LNCAP (cell line): Measurements from ENCODE around the gene TIRAP.
A peak's percentile ranks its signal among the peaks of the same experiment; 100 is the strongest.

Experiments
- TF ChIP-seq, protein P1 (sequence below): fragments of 450-650 bp; IDR thresholded peaks from 2 replicates; pipeline ENCODE4 v1.5.1; 2017; ENCODE audit warnings: mild to moderate bottlenecking

The TIRAP gene

DNA sequence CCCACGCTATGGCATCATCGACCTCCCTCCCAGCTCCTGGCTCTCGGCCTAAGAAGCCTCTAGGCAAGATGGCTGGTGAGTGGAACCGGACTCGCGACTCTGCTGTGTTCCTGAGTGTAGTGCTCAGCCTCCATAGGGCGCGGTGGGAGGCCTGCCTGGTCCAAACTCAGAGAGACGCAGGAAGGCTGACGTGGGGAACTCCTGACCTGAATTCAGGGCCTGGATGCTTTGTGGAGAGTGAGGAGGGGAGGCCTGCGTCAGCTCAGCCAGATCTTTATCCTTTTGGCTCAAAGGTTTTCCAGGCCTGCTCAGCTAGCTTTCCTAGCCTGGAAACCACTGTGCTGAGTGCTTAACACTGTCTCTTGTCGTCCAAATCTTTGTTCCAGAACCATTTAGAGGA lies 8.0 kb downstream of the TIRAP start:
- TF ChIP-seq, protein P1, sequence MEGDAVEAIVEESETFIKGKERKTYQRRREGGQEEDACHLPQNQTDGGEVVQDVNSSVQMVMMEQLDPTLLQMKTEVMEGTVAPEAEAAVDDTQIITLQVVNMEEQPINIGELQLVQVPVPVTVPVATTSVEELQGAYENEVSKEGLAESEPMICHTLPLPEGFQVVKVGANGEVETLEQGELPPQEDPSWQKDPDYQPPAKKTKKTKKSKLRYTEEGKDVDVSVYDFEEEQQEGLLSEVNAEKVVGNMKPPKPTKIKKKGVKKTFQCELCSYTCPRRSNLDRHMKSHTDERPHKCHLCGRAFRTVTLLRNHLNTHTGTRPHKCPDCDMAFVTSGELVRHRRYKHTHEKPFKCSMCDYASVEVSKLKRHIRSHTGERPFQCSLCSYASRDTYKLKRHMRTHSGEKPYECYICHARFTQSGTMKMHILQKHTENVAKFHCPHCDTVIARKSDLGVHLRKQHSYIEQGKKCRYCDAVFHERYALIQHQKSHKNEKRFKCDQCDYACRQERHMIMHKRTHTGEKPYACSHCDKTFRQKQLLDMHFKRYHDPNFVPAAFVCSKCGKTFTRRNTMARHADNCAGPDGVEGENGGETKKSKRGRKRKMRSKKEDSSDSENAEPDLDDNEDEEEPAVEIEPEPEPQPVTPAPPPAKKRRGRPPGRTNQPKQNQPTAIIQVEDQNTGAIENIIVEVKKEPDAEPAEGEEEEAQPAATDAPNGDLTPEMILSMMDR: no peak

DNA sequence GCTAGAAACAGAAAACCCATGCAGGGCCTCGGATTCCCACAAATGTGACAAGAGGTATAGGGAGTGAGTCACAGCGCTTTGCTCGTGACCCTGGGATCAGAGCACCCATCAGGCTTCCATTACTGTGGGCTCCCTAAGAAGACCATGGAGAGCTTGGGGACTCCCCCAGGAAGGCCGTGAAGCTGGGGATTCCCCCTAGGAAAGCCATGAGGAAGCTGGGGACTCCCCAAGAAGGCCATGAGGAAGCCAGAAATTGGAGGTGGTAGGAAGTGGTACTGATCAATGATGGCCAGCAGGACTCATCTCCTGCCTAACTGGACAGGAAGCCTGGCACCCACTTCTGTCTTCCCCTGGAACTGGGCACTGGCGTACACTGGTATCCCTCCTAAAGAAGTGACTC lies 10.8 kb downstream of the TIRAP start:
- TF ChIP-seq, protein P1: no peak

DNA sequence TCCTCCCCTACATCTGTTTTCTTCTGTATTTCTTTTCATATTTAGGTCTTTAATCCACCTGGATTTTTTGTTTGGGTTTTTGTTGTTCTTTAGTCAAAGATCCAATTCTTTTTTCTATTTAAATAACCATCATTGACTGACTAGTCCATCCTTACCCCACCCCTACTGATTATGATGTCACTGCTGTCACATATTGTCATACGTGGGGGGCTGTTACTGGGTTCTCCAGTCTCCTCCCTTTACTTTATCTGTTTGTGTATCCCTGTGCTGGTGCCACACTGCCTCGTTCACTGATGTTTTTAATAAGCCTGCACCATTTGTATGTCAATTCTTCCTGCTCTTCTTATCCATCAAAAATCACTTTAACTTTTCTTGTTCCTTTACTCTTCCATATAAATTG lies 14.1 kb downstream of the TIRAP start:
- TF ChIP-seq, protein P1: no peak

DNA sequence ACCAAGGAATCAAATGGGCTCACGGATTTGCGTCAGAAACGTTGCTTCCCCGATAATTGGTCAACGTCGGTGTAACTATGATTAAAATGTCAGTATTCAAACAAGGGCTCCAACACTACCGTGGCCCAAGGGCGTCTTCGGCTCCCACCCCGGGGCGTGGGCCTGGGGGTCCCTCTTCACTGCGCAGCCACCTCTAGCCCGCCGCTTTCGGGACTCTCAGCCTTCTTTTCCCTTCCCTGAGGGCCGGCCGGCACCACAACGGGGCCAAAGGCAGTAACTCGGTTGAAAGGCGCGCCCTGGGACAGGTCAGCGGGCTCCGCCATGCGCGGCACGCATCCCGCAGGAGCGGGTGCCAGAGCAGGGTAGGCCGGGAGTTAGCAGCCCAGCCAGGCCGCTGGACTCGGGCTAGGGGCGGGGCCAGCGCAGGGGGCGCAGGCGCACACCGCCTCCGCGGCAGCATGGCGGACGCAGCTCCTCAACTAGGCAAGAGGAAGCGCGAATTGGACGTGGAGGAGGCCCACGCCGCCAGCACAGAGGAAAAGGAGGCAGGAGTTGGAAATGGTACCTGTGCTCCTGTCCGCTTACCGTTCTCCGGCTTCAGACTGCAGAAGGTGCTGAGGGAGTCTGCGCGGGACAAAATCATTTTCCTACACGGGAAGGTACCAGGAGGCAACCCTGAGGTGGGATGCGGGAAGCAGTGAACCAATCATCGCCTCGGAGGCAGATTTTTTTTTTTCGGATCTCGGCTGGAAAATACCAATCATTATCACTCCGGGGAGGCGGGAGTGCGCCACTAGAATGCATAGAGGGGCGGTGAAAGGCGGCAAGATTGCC lies 20.9 kb downstream of the TIRAP start, which contains the start of gene DCPS:
TSS of gene DCPS (plus strand) at position 438 of the 834 bp plus-strand sequence. CDS start at position 459, 21 bp downstream.
- TF ChIP-seq, protein P1: no peak

DNA sequence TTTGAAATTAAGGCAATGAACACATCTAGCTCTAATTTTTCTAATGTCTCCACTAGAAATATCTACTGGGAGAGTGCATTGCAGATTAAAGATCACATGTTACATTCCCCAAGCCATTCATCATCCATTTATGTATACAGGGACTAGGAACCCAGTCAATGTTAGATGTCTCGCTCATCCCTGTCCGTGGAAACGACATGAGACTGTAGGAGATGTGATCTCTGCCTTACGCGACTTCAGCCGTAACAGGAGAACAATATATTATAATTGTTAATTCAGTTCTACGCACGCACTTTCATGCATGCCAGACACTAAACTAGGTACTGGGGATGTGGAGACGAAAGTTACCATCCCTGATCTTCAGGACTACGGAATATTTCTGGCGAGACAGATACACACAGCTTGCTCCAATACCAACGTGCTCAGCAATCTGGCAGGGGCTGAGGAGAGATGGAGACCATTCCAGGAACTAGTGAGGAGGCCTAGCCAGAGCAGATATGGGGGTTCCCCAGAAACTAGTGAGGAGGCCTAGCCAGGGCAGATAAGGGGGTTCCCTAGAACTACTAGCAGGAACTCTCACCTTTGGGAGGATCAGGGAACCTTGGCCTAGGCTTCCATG lies 21.7 kb downstream of the TIRAP start:
- TF ChIP-seq, protein P1: no peak

DNA sequence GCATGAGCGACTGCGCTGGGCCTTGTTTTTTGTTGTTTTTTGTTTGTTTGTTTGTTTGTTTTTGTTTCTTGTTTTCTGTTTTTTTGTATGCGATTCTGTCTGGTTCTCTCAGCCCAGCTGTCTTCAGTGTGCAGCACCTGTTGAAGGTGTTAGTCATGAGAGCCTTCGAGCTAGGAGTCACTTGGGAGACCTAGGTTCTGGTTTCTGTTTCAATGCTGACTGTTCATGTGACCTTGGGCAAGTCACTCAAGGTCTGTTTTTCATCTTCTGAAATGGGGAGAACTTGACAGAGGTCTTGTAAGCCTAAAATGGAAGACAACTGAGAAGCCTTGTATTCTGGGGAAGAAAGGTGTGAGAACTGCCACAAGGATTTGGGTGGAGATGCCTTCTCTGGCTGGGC lies 22.8 kb downstream of the TIRAP start:
- TF ChIP-seq, protein P1: no peak

DNA sequence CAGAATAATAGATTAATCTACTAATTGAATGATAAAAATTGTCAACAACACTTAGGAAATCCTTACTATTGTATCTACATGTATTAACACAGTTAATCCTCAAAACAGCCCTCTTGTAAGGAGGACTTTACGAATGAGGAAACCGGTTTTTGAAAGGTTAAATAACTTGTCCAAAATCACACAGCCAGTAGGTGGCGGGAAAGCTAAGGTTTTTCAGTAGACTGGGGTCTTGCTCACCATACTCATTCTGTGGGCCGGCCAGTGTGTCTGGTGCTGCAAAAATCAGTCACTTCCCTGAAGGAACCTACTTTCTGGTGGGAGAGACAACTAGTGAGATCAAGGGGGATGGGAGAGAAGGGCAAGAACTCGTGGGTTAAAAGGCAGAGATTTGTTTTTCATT lies 24.8 kb downstream of the TIRAP start:
- TF ChIP-seq, protein P1: peak; percentile 27; the same call in 1 of the 2 replicates
